ENCODE results near the gene TNK1.
A peak's percentile ranks its signal among the peaks of the same experiment; 100 is the strongest.

TNK1 gene

GRCh38 chr17:7392696-7393612 is 12.1 kb downstream of the TNK1 start:
- no peak for DNase-seq

- DNase-seq = peak; percentile 64 to 72
Measured at GRCh38 chr17:7393613-7394451, 12.9 kb downstream of the TNK1 start.

- DNase-seq = peak; percentile 79 to 80
Measured at GRCh38 chr17:7394452-7395191, 13.7 kb downstream of the TNK1 start, which contains the start of gene PLSCR3. Gene PLSCR3 (minus strand): TSS chr17:7394525. CDS start chr17:7394110, 415 bp downstream.

GRCh38 chr17:7396147-7396546 is 15.3 kb downstream of the TNK1 start:
- DNase-seq = no peak

GRCh38 chr17:7398612-7399011 is 17.7 kb downstream of the TNK1 start:
- no peak for DNase-seq

- peak in 1 of 2 donors; percentile 18 for DNase-seq
Measured at GRCh38 chr17:7403043-7403726, 22.3 kb downstream of the TNK1 start.

GRCh38 chr17:7403727-7403976 is 22.8 kb downstream of the TNK1 start:
- DNase-seq = no peak

- peak; percentile 94 for DNase-seq
Measured at GRCh38 chr17:7403977-7404736, 23.3 kb downstream of the TNK1 start, which contains the start of gene TMEM256. Gene TMEM256 (minus strand): TSS chr17:7404097. CDS start chr17:7404084, 13 bp downstream.

GRCh38 chr17:7404737-7405349 is 24.0 kb downstream of the TNK1 start:
- peak in 1 of 2 donors; percentile 74 for DNase-seq

GRCh38 chr17:7405350-7406234 is 24.7 kb downstream of the TNK1 start:
- no peak for DNase-seq

GRCh38 chr17:7406235-7406825 is 25.4 kb downstream of the TNK1 start:
- no peak for DNase-seq

GRCh38 chr17:7407082-7407481 is 26.2 kb downstream of the TNK1 start:
- no peak for DNase-seq

GRCh38 chr17:7407485-7408251 is 26.8 kb downstream of the TNK1 start, which contains the start of gene NLGN2:
Gene NLGN2 (plus strand): TSS chr17:7407845. CDS start chr17:7408256, 411 bp downstream.
- no peak for DNase-seq

GRCh38 chr17:7408252-7408727 is 27.4 kb downstream of the TNK1 start:
- DNase-seq = no peak

- DNase-seq = no peak
Measured at GRCh38 chr17:7408863-7409262, 28.0 kb downstream of the TNK1 start.

GRCh38 chr17:7409716-7410115 is 28.8 kb downstream of the TNK1 start:
- no peak for DNase-seq

GRCh38 chr17:7410634-7411426 is 29.9 kb downstream of the TNK1 start:
- DNase-seq = no peak

GRCh38 chr17:7411427-7411750 is 30.5 kb downstream of the TNK1 start:
- DNase-seq = no peak
